SK-N-DZ (cell line): ENCODE measurements around the gene NHLH1. TPM values are rescaled to one million over a fixed set of nuclear protein-coding genes. Genes with fewer than 3 reads are reported as not detected.

Experiments
- DNase-seq: peaks from one replicate; pipeline ENCODE4 v3.0.0-alpha.2; 2015; ENCODE audit warnings: low spot score
- polyA plus RNA-seq, 2 experiments: library from polyadenylated mRNA; depleted of rRNA; stranded (reverse); fragments of >200 nt; gene quantifications; 2 replicates each; pipeline ENCODE4 v1.2.3, GENCODE V29; 2014

Gene NHLH1
- 0.25 and 0.35 TPM in 2 replicates for polyA plus RNA-seq (2014; cell fraction: cytosol; rRNA removed)
- 0.57 and 1.3 TPM in 2 replicates for polyA plus RNA-seq (2014; cell fraction: nucleus; rRNA removed)

GRCh38 chr1:160366731-160367515 lies at the start of gene NHLH1:
TSS of gene NHLH1 (plus strand) at chr1:160367071. CDS start at chr1:160370732, 3,661 bp downstream.
- no peak for DNase-seq

GRCh38 chr1:160322831-160323230 lies 44.0 kb upstream of the NHLH1 start:
- DNase-seq, result no peak

- DNase-seq, result no peak
Observed at GRCh38 chr1:160325252-160325651, 41.6 kb upstream of the NHLH1 start.

DNA sequence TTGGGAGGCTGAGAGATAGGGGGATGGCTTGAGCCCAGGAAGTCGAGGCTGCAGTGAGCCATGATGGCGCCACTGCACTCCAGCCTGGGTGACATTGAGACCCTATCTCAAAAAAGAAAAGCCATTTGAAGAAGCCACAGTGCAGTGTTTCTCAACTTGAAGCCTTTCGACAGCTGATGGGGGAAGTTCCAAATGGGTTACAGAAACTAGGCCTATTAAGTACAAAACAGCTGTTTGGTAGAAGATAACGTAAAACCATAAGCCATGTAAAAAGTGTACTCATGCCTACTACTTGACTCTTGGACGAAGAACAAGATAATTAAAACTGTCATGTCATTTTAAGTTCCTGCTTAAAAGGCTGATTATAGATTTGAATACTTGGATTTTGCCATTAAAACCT lies 40.5 kb upstream of the NHLH1 start:
- DNase-seq, result no peak

DNA sequence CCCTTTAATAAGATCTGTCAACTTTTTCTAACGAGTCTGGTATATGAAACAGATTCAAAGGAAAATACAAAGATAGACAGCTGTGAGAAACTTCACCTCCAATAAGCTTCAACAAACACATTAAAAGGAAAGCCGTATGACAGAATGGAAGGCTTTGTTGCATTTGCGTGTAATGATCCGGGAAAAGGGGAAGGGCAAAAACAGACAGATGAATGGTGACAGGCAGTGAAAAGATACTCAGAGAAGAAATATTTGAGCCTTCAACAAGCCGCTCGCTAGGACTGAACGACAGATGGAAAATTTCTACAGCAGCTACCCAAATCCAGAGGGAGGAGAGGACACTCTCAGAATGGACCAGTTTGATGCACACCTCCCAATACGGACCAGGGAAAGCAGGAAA lies 38.7 kb upstream of the NHLH1 start:
- no peak for DNase-seq

DNA sequence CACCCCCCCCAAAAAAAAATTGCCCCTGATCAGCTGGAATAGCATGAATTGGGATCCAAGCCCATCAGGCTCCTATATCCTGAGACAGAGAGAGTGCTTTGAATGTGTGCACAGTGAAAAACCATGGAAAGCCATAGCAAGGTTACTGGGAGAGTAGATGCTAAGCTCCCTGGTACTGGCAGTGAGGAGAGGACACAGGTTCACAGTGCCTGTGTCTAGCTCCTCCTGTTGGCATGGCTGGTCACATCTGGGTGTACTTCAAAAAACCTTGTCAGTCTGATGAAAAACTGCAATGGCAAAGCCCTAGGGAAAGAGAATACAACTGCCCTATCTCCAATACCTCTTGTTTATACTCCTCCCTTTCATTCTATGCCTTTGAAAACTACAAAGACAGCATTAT lies 36.8 kb upstream of the NHLH1 start:
- no peak for DNase-seq

GRCh38 chr1:160332516-160332915 lies 34.4 kb upstream of the NHLH1 start:
- DNase-seq, result no peak

DNA sequence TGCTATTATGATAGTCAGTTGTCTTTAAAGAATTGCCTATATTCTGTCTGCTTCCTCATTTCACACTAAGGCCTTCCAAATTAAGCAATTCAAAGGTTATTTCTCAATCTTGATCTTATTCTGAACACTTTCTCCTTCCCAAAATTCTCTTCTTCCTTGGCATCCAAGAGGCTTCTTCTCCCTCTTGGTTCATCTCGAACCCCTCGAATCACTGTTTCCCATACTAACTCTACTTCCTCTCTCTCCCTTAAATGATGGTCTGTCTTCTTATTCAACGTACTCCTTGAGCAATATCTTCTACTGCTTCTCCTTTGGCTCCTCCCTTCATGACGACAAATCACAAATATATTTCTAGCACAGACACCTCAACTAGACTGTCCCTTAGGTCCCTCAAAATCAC lies 28.3 kb upstream of the NHLH1 start:
- no peak for DNase-seq

DNA sequence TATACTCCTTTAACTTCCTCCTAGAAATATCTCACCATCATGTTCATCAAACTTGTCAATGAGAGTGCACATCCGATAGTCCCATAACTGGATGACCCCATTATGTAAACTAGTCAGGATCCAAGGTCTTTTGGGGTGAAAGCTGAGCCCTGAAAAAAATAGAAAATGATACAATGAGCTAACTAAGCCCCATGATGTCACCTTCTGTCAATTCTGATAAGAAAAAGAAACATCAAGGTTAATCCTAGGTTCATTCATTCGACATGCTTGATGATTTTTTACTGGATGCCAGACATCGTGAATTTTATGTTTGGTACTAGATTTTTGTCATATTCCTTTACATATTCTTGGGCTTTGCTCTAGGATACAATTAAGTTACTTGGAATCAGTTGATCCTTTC lies 26.7 kb upstream of the NHLH1 start:
- no peak for DNase-seq

- DNase-seq, result no peak
Observed at GRCh38 chr1:160340866-160341265, 26.0 kb upstream of the NHLH1 start.

DNA sequence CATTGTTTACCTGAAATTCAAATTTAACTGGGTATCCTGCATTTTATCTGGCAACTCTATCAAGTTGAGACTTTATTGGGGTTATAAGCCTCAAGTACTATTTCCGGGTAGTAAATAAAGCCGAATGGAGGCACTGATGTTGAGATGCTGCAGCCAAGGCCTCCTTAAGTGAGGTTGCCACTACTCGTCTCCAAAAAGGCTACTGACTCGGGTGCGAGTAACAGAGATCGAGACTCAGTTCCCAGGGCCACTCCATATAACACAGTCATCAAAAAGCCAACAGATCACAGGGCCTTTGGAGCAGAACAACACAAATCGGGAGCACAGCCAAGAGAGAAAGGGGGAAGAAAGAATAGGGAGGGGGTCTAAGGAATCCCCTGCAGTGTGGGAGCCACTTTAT lies 24.3 kb upstream of the NHLH1 start:
- DNase-seq, result no peak

GRCh38 chr1:160342953-160343869 lies 23.7 kb upstream of the NHLH1 start, which contains the start of the genes COPA and NCSTN:
TSS of gene COPA (minus strand) at chr1:160343250. CDS start at chr1:160343170, 80 bp downstream.
TSS of gene NCSTN (plus strand) at chr1:160343383. CDS start at chr1:160343397, 14 bp downstream.
- DNase-seq, result peak; percentile 96

- DNase-seq, result no peak
Observed at GRCh38 chr1:160344241-160344640, 22.6 kb upstream of the NHLH1 start.

GRCh38 chr1:160344936-160345335 lies 21.9 kb upstream of the NHLH1 start:
- DNase-seq, result no peak

DNA sequence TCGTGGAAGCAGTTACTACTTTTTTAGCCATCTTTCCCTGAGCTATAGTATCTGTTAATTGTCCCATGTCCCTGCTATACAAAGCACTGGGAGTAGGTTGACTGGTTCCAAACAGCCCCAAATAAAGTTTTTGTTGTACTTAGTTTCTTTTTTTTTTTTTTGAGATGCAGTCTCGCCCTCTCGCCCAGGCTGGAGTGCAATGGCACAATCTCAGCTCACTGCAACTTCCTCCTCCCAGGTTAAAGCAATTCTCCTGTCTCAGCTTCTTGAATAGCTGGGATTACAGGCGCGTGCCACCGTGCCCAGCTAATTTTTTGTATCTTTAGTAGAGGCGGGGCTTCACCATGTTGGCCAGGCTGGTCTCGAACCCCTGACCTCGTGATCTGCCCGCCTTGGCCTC lies 20.4 kb upstream of the NHLH1 start:
- no peak for DNase-seq

DNA sequence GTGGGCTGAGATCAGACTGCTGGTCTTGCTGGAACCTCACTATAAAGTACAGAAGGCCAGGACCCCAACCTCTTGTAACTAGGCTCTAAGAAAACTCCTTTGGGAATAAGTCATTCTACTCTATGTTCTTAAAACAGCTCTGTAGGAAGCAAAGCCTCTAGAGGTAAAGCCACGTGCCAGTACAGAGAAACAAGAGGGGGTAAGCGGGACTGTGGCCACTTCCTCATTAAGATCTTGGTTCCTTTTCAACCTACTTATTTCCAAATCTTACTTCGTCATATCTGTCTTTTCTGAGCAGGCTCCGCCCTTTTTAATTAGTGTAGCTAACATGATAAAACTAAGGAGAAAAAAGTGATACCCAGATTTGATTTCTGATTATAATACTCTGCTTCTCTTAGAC lies 19.9 kb upstream of the NHLH1 start:
- no peak for DNase-seq

GRCh38 chr1:160351629-160352028 lies 15.2 kb upstream of the NHLH1 start:
- no peak for DNase-seq

DNA sequence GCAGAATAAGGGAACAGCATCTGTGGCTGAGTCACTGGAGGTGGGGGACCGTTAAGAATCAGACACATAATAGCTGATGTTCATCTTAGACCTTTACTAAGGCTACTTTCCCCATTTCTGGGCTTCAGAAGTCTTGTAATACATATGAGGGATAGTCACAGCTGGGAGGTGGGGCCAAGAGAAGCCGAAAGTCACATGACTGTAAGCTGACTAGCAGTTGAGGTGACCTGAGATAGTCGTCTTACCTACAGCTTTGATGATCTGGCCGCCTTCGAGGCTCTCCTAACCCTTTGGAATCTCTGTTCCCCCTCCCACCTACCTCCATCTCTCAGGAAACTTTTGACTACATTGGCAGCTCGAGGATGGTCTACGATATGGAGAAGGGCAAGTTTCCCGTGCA lies 14.3 kb upstream of the NHLH1 start:
- no peak for DNase-seq

- DNase-seq, result no peak
Observed at GRCh38 chr1:160353223-160353622, 13.6 kb upstream of the NHLH1 start.

DNA sequence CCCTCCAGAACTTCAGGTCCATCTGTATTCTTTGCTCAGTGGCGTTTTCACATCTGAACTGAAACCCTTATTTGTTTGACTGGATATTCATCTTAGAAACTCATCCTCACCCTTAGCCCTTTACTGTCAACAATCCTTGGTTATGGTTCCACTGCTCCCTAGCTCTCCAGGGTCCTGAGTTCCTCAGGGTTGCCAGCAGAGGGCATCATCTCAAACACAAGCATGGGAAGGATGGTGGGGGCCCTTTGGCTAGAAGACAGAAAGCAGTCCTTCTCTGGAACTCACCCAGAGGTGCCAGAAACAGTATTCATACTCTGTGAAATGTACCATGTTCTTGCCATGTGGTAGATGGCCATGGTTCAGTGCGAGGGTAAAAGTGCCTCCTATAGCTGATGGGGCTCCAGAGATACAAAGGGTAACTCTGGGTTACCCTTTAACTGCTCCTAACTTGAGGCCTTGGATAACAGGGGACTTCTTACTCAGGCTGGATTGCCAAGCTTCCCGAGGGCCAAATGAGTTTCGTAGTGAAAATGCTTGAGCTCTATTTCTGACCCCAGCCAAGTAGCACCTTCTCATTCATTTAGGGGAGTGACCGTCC lies 12.4 kb upstream of the NHLH1 start:
- DNase-seq, result peak; percentile 18

DNA sequence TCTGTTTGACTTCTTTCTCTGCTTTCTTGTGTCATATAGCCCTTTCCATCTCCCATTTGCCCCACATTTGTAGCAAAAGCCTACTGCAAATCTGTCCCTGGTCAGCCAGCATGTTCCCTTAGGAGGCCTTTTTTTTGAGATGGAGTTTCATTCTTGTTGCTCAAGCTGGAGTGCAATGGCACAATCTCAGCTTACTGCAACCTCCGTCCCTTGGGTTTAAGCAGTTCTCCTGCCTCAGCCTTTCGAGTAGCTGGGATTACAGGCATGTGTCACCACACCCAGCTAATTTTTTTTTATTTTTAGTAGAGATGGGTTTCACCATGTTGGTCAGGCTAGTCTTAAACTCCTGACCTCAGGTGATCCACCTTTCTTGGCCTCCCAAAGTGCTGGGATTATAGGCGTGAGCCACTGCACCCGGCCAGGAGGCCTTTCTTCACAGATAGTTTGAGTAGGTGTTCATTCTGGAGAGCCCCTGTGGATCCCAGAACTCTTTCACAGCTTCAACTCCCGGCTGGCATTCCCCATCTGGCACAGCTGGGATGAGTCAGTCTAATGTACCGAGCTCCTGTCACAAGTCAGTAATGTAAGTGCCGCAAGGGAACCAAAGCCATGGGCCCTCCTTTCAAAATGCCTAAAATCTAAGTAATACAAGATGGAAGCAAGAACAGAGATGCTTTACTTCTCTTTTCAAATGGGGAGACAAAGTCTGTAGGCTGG lies 9.4 kb upstream of the NHLH1 start:
- no peak for DNase-seq
